ENCODE data around the gene SCAMP4. TPM values are rescaled to one million over a fixed set of nuclear protein-coding genes. Genes with fewer than 3 reads are reported as not detected.
"Not testable (repeated sequence)": the region's sequence is repeated elsewhere in the genome, so short reads cannot be mapped to it uniquely, and the experiment has no call there.

The SCAMP4 gene
- total RNA-seq, 1 donor from 2014 or later: 41.9 TPM

DNA sequence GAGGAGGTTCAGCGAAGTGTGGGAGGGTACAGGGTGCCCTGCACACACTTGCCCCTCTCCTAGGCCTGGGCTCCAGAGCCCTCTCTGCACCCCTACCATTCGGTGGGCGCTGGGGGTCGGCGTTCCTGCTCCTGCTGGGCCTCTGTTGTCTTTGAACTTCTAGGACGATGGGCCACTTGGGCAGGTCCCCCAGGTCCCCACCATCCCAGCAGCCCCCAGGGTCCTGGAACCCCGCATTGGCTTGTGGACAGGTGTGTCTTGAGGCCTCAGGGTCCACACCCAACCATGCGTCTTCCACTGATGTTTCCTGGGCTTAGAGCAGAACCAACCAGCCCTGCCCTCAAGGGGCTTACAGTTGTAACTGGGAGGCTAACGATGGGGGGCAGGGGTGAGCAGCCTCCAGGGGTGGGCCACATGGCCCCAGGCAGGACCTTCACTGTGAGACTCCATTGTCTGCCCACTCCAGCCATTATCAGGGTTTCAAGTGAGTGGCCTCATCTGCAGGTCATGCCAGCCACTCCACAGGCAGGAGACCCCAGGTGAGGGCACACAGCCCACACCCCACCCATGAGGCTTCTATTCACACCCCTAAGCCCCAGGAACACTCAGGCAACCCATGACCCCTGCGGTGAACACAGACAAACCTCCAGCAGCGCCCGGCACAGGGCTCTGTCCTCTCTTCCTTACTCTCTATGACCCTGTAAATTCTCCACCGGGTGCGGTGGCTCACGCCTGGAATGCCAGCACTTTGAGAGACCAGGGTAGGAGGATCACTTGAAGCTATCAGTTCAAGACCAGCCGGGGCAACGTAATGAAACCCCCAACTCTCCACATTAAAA, 39.8 kb upstream of the SCAMP4 start:
- intact Hi-C loops (cut with micrococcal nuclease): no loop called here

DNA sequence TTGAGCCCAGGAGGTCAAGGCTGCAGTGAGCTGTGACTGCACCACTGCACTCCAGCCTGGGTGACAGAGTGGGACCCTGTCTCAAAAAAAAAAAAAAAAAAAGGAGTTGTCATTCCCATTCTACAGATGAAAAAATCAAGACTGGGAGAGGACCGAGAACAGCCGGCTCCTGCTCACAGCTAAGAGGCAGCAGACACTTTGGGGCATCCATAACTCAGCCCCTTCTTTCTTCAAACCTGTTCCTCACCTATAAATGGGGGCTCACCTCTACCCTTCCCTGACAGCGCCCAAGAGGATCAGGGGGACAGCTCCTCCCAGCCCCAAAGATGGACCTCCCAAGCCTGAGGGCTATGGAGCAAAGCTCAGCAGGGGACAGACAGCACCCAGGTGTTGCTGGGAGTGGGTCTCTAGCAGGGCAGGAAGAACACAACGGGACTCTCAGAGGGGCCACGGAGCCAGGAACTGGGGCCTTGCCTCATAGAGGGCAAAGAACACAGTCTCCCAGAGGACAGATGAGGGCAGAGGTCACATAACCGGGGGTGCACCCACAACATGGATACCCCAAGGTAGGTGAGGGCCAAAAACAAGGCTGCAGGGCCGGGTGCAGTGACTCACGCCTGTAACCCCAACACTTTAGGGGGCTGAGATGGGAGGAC, 38.4 kb upstream of the SCAMP4 start:
- intact Hi-C loops (cut with micrococcal nuclease): no loop called here

- intact Hi-C loops (cut with micrococcal nuclease): no loop called here
These were observed 37.9 kb upstream of the SCAMP4 start for GRCh38 chr19:1867349-1867724.

DNA sequence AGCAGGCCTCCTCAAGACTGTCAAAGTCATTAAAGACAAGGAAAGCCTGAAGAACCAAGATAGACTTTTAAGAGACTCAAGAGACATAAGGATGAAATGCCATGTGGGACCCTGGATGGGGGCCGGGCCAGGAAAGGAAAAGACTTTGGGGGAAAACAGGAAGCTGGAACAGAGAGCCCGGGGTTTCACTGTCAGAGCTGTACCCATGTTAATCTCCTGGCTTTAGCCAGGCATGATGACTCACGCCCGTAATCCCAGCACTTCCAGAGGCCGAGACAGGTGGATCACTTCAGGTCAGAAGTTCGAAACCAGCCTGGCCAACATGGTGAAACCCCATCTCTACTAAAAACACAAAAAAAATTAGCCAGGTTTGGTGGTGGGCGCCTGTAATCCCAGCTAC, 36.2 kb upstream of the SCAMP4 start:
- intact Hi-C loops (cut with micrococcal nuclease): no loop called here

DNA sequence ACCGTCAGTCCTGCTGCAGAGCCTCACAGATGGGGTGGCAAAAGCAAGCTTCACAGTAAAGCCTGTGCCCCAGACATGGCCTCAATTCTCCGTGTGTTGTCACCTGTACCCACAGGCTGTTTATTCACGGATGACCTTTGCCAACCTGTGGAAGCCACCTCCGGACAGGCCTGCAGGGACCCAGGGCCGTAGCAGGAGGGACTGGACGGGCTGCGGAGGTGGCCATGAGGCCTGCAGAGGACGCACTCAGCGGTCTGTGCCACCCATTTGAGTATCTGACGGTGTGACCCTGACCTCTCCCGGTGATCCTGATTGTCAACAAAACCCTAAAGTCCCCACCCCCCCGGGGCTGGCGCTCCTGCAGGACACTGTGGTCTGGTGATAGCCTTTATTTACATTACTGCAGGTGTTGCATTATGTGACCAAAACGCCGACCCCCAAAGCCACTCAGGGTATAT, 34.0 kb upstream of the SCAMP4 start:
- intact Hi-C loops (cut with micrococcal nuclease): no loop called here

GRCh38 chr19:1871630-1872029, 33.6 kb upstream of the SCAMP4 start:
- intact Hi-C loops (cut with micrococcal nuclease): no loop called here

- intact Hi-C loops (cut with micrococcal nuclease): no loop called here
These were observed 32.2 kb upstream of the SCAMP4 start for GRCh38 chr19:1872807-1873523.

- intact Hi-C loops (cut with micrococcal nuclease): loop anchor here (2.0 kb wide), 1 partner anchor 69 kb away; no protein-coding TSS in a partner anchor
These were observed 31.4 kb upstream of the SCAMP4 start for GRCh38 chr19:1873524-1874473.

DNA sequence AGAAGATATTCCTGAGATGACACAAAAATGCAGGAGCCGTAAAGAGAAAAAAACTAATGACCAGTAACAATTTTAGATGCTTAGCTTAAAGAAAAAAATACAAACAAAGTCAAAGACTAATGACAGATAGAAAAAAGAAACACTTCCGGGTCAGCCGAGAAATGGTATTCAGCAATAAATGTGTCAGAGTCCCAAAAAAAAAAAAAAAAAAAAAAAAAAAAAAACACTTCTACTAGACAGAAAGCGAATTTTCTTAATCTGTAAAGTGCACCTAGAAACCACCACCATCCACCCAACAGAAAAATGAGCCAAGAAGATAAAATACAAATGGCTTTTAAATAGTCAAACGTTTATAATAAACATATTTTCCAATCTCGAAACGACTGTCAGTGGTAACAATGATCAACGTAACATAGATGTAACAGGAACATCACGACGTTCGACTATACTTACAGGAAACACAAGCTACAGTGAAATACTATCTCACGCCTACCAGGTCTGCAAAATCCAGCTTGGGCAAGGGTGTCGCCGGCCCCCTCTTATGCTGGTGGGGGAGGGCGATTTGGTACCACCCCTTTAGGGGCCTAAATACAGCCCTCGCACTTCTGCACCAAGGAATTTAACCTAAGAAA, 30.5 kb upstream of the SCAMP4 start:
- intact Hi-C loops (cut with micrococcal nuclease): loop anchor here (2.0 kb wide), 1 partner anchor 68 kb away; no protein-coding TSS in a partner anchor

DNA sequence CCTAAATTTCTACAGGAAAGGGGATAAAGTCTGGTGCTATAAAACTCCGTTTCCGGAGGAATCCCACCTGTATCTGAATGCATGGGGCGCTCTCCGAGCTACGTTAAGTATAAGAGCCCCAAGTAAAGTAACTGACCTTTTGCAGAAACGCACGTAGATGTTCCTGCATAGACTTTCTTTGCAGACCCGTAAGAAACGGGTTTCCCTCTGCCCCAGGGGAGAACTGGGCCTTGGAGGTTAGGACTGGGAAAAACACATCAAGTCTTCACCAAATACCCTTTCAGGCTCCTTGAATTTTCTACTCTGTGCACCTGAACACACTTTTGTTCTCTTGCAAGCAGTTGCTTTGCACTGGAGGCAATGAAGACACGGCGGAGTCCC, 29.9 kb upstream of the SCAMP4 start:
- intact Hi-C loops (cut with micrococcal nuclease): loop anchor here (2.0 kb wide), 1 partner anchor 68 kb away; no protein-coding TSS in a partner anchor

DNA sequence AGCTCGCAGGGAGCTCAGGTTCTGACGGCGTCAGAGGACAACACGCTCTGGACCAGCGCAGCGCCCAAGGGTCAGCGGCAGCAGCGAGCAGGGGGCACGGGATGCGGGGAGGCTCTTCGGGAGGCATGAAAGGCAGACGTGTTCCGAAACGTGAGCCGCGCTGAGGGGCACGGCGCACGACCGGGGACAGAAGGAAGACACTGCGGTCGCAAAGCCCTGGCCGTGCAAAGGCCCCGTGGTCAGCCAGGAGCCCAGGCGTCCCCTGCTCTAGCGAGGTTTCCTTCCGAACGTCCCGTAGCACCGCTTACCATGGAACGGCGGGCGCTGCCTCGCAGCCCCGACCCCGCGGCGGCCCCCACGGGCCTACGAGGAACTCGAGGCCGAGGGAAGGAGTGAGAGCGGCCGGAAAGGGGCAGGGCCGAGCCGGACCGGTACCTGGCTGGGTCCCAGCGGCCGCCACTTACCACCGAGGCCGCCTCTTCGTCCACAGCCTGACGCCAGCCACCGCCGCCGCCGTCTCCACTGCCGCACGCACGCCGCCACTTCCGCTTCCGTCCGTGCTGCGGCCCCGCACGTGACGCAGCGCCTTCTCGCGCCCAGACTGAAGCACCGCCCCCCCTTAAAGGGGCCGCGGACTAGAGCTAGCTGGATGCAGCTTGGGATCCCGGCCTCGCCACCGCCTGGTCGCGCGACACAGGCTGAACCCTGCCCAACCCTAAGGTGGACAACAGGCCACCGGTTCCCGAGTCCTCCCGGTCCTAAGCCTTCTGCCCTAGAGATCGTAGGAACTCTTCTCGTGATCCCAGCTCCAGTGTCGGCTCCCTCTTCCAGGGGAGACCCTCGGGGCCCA, 29.3 kb upstream of the SCAMP4 start:
- intact Hi-C loops (cut with micrococcal nuclease): loop anchor here (1.0 to 2.0 kb wide), 4 partner anchors 9 to 67 kb away; partner anchors contain the start of genes ABHD17A, ADAT3 and SCAMP4

DNA sequence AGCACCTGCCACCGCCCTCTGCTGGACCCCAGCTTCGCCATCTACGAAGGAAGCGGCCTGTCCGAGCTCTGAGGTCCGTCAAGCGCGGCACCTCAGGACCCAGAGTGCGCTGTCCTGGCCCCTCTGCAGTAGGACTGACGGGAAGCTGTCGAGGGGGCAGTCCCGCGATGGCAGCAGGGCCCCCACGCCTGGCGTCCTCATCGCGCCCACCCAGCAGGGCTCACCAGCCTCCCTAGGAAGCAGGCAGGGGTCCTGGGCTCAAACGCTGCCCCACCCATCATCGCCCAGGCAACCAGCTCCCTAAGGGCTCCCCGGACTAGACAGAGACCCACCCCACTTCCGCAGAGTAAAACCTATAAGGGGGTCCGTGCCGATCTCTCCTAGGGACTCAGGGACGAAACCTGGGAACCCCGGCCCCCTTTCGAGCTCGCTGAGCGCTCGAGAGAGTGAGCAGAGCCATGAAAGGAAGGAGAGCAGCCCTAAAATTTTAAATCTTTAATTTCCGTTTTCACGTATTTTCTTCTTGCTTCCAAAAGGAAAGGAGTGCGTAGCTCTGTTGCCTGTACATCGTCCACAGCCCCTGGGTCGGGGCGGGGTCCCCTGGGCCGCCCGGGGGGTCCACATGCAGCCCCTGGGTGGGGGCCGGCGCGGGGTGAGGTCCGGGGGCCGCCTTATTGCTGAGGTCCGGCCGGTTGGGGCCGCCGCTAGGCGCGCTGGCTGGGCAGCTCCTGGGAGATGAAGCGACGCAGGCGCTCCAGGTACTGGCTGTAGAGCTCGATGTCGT, 28.5 kb upstream of the SCAMP4 start:
- intact Hi-C loops (cut with micrococcal nuclease): loop anchor here (1.0 kb wide), 3 partner anchors 9 to 29 kb away; partner anchors contain the start of genes ABHD17A, ADAT3 and SCAMP4

DNA sequence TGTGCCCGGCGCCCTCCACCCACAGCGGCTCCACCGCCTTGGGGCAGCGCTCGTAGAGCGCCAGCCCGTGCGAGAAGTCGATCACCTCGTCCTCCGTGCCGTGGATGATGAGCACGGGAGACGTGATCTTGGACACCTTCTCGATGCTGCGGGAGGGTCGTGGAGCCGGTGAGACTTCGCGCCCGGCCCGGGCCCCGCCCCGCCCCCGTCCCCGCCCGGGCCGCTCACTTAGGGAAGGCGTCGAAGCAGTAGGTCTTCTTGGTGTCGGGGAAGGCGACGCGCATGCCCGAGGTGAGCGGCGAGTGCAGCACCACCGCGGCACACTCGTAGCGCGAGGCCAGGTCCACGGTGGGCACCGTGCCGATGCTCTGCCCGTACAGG, 27.9 kb upstream of the SCAMP4 start:
- intact Hi-C loops (cut with micrococcal nuclease): not testable (repeated sequence)

DNA sequence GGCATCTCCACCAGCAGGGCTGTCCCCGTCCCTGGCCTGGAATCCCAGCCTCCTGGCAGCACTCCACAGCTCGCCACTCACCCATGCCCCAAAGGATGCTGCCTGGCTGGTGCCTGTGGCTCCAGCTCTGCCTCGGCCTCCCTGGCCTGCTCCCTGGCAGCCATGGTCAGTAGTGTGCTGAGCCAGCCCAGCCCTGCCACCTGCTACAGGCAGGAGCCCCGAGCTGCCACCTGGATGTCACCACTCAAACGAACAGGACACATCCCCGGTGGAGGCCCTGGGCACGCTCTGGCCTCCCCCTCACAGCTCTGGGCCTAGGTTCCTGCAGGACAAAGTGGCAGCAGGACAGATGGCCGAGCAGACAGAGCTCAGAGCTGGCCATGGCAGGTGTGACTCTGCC, 26.6 kb upstream of the SCAMP4 start:
- intact Hi-C loops (cut with micrococcal nuclease): not testable (repeated sequence)

- intact Hi-C loops (cut with micrococcal nuclease): loop anchor here (10.0 kb wide), 1 partner anchor 385 kb away; no protein-coding TSS in a partner anchor
These were observed 25.2 kb upstream of the SCAMP4 start for GRCh38 chr19:1879982-1880381.

- intact Hi-C loops (cut with micrococcal nuclease): loop anchor here (10.0 kb wide), 1 partner anchor 384 kb away; no protein-coding TSS in a partner anchor
These were observed 24.4 kb upstream of the SCAMP4 start for GRCh38 chr19:1880611-1881392.

DNA sequence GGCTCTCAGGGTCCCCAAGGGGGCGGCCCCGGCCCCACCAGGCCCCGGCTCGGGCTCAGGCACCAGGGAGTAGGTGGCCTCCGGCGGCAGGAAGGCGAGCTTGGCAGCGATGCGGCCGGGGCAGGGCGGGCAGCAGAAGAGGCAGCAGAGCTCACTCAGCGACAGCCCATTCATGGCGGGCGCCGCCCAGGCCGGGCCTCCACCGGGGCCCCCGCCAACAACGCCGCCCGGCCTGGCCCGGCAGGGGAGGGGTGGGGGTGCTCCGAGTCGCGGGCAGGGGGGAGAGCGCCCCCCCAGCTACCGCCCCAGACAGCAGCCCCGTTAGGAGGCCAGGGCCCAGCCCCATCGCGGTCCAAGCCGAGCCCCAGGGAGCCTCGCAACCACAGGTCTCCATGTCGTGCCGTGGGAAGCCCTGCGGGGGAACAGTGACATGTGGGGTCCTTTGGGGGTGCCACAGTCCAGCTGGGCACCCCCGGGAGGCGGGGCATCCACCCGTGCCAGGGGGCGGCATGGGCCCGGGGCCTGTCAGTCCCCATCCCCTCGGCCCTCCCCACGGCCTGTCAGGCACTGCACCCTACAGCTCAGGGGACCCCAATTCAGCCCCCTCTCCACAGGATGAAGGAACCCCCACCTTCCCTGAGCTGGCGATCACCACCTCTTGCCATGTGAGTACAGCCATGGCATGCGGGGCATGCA, 23.7 kb upstream of the SCAMP4 start:
- intact Hi-C loops (cut with micrococcal nuclease): loop anchor here (1.0 to 10.0 kb wide), 3 partner anchors 161 to 383 kb away; partner anchors contain the start of genes IZUMO4 and MOB3A
